Measurements from ENCODE around the gene TOR3A.
"Not testable (repeated sequence)": the region's sequence is repeated elsewhere in the genome, so short reads cannot be mapped to it uniquely, and the experiment has no call there.

DNA sequence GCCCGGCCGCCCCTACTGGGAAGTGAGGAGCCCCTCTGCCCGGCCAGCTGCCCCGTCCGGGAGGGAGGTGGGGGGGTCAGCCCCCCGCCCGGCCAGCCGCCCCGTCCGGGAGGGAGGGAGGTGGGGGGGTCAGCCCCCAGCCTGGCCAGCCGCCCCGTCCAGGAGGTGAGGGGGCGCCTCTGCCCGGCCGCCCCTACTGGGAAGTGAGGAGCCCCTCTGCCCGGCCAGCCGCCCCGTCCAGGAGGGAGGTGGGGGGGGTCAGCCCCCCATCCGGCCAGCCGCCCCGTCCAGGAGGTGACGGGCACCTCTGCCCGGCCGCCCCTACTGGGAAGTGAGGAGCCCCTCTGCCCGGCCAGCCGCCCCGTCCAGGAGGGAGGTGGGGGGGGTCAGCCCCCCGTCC, 53.8 kb downstream of the TOR3A start:
- TF ChIP-seq, protein P1, sequence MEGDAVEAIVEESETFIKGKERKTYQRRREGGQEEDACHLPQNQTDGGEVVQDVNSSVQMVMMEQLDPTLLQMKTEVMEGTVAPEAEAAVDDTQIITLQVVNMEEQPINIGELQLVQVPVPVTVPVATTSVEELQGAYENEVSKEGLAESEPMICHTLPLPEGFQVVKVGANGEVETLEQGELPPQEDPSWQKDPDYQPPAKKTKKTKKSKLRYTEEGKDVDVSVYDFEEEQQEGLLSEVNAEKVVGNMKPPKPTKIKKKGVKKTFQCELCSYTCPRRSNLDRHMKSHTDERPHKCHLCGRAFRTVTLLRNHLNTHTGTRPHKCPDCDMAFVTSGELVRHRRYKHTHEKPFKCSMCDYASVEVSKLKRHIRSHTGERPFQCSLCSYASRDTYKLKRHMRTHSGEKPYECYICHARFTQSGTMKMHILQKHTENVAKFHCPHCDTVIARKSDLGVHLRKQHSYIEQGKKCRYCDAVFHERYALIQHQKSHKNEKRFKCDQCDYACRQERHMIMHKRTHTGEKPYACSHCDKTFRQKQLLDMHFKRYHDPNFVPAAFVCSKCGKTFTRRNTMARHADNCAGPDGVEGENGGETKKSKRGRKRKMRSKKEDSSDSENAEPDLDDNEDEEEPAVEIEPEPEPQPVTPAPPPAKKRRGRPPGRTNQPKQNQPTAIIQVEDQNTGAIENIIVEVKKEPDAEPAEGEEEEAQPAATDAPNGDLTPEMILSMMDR (IDR thresholded peaks at IDR 0.05) = not testable (repeated sequence)
- TF ChIP-seq POLR2A (IDR thresholded peaks at IDR 0.05; ENCODE audit: low read depth); EP300 (IDR thresholded peaks at IDR 0.05); POLR2AphosphoS5 (IDR thresholded peaks at IDR 0.05): not testable (repeated sequence)

All from esophagus muscularis mucosa (tissue), 4 donors.